BJ (cell line): Measurements from ENCODE around the gene CDH1. TPM values are rescaled to one million over a fixed set of nuclear protein-coding genes. Genes with fewer than 3 reads are reported as not detected.

ENCODE experiments used
- CTCF ChIA-PET: fragments of 350-600 bp; formaldehyde crosslinking; extraction: SDS; loops from one replicate; lab custom pipeline; 2021; ENCODE audit warnings: antibody characterized with exemption, inconsistent platforms; lab: Yijun Ruan, JAX
- POLR2A ChIA-PET: fragments of 300-600 bp; sonication (Branson Sonifier 250); formaldehyde crosslinking; extraction: SDS; loops from one replicate; lab custom pipeline; 2021; ENCODE audit warnings: antibody characterized with exemption; lab: Charles Lee
- DNase-seq: peaks from one replicate; pipeline ENCODE4 v3.0.0-alpha.2; 2011; ENCODE audit warnings: low read depth
- H3K27me3 ChIP-seq: 2 replicates; pipeline ENCODE4 v1.6.0; 2011; ENCODE audit warnings: low read length; ENCODE audit not compliant: control insufficient read depth, insufficient read depth
- H3K36me3 ChIP-seq: 2 replicates; pipeline ENCODE4 v1.5.1; 2011; ENCODE audit warnings: low read length; ENCODE audit not compliant: control insufficient read depth, insufficient read depth
- H3K4me3 ChIP-seq: 2 replicates; pipeline ENCODE4 v1.5.1; 2011; ENCODE audit warnings: low read depth, mild to moderate bottlenecking, control low read depth, low read length
- polyA plus RNA-seq: library from polyadenylated mRNA; depleted of rRNA; stranded (reverse); fragments of >200 nt; gene quantifications from 2 replicates; pipeline ENCODE4 v1.2.3, GENCODE V29; 2011
- TF ChIP-seq, protein P1 (sequence below): IDR thresholded peaks from 2 replicates; pipeline ENCODE4 v1.5.1; 2011; ENCODE audit warnings: low read depth, mild to moderate bottlenecking, control low read depth, inconsistent platforms, low read length, moderate library complexity; ENCODE audit not compliant: insufficient read depth

Gene CDH1
- polyA plus RNA-seq, 1 experiment: 0.26 TPM

DNA sequence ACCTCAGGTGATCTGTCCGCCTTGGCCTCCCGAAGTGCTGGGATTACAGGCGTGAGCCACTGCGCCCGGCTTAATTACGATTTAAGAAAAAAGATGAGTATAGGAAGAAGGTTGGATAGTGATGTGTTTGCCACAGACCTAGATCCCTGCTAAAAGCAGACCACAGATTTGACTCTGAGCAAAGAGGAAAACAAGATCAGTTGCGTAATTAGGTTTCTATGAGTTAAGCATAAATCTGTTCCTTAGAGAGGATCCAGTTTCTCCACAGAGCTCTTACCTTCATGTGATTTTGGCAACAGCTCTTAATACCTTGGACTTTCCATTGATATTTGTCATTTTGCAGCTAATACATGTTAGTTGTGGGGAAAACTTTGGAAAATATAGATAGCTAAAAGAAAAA, 31.1 kb downstream of the CDH1 start:
- no peak for DNase-seq
- ChIA-PET POLR2A (no interaction called here), CTCF (no interaction called here)
- no peak overlapping the region for H3K4me3 ChIP-seq
- TF ChIP-seq, protein P1, sequence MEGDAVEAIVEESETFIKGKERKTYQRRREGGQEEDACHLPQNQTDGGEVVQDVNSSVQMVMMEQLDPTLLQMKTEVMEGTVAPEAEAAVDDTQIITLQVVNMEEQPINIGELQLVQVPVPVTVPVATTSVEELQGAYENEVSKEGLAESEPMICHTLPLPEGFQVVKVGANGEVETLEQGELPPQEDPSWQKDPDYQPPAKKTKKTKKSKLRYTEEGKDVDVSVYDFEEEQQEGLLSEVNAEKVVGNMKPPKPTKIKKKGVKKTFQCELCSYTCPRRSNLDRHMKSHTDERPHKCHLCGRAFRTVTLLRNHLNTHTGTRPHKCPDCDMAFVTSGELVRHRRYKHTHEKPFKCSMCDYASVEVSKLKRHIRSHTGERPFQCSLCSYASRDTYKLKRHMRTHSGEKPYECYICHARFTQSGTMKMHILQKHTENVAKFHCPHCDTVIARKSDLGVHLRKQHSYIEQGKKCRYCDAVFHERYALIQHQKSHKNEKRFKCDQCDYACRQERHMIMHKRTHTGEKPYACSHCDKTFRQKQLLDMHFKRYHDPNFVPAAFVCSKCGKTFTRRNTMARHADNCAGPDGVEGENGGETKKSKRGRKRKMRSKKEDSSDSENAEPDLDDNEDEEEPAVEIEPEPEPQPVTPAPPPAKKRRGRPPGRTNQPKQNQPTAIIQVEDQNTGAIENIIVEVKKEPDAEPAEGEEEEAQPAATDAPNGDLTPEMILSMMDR: no peak
- no peaks in the 10 kb centered on the region for H3K36me3 ChIP-seq
- peaks cover 4% of the 10 kb centered on the region; the same call in 1 of the 2 replicates for H3K27me3 ChIP-seq

- Histone ChIP-seq H3K4me3 (no peak overlapping the region), H3K36me3 (no peaks in the 10 kb centered on the region), H3K27me3 (peaks cover 2% of the 10 kb centered on the region; the same call in 1 of the 2 replicates)
- no peak for DNase-seq
- CTCF ChIA-PET: no interaction called here
- TF ChIP-seq, protein P1: no peak
- POLR2A ChIA-PET: no interaction called here
These were observed 31.7 kb downstream of the CDH1 start for GRCh38 chr16:68768771-68769170.

DNA sequence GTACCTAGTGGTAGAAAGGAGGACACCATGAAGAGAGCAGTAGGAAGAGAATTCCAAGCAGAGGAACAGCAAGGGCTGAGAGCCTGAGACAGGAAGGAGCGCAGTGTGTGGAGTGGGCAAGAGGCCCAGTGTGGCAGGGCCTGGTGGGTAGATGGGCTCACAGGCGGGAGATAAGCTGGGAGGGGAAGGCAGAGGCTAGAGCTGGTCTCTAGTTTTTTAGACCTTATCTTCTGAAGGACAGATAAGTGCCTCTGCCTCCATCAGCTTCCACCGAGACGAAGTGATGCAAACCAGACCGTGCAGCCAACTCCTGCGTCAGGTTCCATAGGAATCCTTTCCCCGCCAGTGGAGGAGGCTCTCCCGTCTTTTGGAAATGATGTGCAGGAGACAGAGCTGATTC, 33.6 kb downstream of the CDH1 start:
- DNase-seq: no peak
- ChIA-PET POLR2A (interaction anchor here (0.6 kb wide), 1 partner anchor 38 kb away, joined by 5 read pairs; no protein-coding TSS in a partner anchor), CTCF (interaction anchor here (1.0 kb wide), 1 partner anchor 77 kb away, joined by 3 read pairs; no protein-coding TSS in a partner anchor)
- TF ChIP-seq, protein P1: no peak
- Histone ChIP-seq H3K36me3 (no peaks in the 10 kb centered on the region), H3K27me3 (peaks cover 4% of the 10 kb centered on the region), H3K4me3 (no peak overlapping the region)

- TF ChIP-seq, protein P1: no peak
- no peak for DNase-seq
- H3K27me3 ChIP-seq: peaks cover 9% of the 10 kb centered on the region
- no peak overlapping the region for H3K4me3 ChIP-seq
- CTCF ChIA-PET: interaction anchor here (1.2 kb wide), 1 partner anchor 352 kb away, joined by 6 read pairs; no protein-coding TSS in a partner anchor
- no peaks in the 10 kb centered on the region for H3K36me3 ChIP-seq
- POLR2A ChIA-PET: interaction anchor here (0.7 kb wide), 1 partner anchor 11 kb away, joined by 4 read pairs; no protein-coding TSS in a partner anchor
These were observed 35.1 kb downstream of the CDH1 start for GRCh38 chr16:68772030-68772681.

- H3K27me3 ChIP-seq: peaks cover 9% of the 10 kb centered on the region
- ChIA-PET POLR2A (no interaction called here), CTCF (no interaction called here)
- TF ChIP-seq, protein P1: no peak
- no peak overlapping the region for H3K4me3 ChIP-seq
- no peaks in the 10 kb centered on the region for H3K36me3 ChIP-seq
- no peak for DNase-seq
These were observed 35.8 kb downstream of the CDH1 start for GRCh38 chr16:68772871-68773270.
